Loucy (cell line): Measurements from ENCODE around the gene DSG2.

Experiments
- CTCF ChIP-seq: fragments of 200-600 bp; sonication (generic); conservative IDR thresholded peaks from 2 replicates; pipeline ENCODE4 v1.5.1; 2014; ENCODE audit warnings: mild to moderate bottlenecking, antibody characterized with exemption, low read length
- EZH2phosphoT487 ChIP-seq: fragments of 200-600 bp; IDR thresholded peaks from 2 replicates; pipeline ENCODE4 v1.6.1; 2018; ENCODE audit warnings: antibody characterized with exemption, mild to moderate bottlenecking, moderate library complexity, borderline replicate concordance

- no peak for TF ChIP-seq CTCF
- TF ChIP-seq EZH2phosphoT487: no peak
Measured at GRCh38 chr18:31483396-31483795, 14.6 kb upstream of the DSG2 start.
